ENCODE data around the gene UXS1. TPM values are rescaled to one million over a fixed set of nuclear protein-coding genes. Genes with fewer than 3 reads are reported as not detected.
A peak's percentile ranks its signal among the peaks of the same experiment; 100 is the strongest.

The UXS1 gene
- total RNA-seq, 1 donor = 40.1 TPM

DNA sequence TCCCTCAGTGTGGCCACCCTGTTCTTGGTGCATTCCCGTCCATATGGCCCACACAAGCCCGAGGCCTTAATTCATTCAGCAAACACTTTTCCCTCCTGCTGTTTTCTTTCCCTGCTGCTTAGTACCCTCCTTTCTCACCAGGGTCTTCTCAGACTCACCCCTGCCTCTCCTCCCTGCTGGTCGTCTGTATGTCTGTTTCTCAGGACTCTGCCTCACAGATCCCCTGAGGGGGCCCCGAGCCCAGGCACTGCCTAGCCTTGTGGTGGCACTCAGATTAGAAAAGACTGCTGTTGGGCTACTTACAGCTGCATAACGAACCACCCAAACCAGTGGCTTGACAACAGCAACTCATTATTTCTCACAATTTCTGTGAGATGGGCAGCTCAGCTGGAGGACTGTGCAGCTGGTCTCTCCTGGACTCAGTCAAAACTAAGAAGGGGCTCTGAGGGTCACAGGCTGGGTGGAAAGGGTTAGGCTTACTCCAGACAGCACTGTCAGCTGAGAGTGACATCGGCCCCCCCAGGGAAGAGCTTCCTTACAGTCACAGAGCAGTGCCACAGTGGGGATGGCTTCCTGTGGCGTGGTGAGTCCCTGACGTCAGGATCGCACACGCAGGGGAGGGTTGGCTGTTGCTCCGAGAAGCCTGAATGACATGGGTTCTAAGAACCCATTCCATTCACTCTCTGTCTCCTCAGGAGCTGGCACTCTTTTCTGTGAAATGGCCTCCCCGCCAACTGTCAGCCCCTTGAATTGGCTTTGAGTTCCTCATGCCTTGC is 139.0 kb downstream of the UXS1 start:
- DNase-seq (ENCODE audit: low read depth in 2 of 3, low spot score in 2 of 3) = no peak

DNA sequence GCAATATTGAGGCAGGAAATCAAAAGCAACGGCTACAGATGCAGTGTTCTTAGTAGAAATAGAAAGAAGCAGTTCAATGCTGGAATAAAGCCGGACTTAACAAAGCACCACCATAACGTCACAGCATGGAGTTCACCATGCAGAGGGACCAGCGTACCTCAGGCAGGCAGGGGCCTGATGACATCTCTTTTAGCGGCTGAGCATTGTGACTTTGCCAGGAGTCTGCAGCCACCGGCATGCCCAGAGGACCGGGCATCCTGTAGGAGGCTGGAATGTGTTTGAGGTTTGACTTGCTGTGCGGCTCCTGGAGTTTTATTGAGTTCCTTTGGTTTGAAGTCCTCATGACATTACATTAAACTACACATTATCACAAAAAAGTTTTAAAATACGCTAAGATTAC is 139.8 kb downstream of the UXS1 start:
- no peak for DNase-seq (ENCODE audit: low read depth in 2 of 3, low spot score in 2 of 3)

DNA sequence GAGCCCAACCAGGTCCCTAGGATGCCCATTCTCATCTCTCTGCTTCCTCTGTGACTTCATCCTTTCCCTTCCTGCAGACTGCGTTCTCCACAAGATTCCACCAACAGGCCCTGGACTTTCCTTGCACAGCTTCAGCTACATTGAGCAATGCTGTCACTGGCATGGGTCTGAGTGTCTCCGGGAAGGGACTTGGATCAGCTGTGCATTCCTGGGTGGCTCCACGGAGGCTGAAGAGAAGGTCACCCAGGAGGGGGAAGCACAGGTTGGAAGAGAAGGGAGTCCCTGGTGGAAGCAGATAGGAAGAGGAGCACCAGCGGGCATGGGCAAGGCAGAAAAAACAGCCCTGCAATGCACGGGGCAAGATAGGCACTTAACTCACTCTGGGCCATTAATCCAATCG is 140.5 kb downstream of the UXS1 start:
- no peak for DNase-seq (ENCODE audit: low read depth in 2 of 3, low spot score in 2 of 3)

DNA sequence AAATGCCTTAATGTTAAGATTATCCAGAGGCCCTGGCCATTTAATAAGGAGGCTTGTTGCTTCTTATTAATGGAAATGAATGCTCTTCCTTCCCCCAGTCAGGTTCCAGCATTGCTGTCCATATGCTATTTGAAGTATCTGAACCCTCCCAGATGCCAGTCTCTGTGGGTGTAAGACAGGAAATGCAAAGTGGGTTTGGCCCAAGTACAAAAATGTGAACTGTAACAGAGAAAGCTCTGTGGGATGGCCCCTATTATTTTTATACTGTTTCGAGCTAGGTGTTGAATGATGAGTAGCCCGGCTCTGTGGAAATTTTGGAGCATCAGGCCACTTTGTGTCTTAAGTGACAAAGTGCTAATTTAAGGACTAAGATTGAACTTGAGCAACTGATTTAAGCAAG is 141.0 kb downstream of the UXS1 start:
- peak in 1 of 3 donors; percentile 67 for DNase-seq (ENCODE audit: low read depth in 2 of 3, low spot score in 2 of 3)

DNA sequence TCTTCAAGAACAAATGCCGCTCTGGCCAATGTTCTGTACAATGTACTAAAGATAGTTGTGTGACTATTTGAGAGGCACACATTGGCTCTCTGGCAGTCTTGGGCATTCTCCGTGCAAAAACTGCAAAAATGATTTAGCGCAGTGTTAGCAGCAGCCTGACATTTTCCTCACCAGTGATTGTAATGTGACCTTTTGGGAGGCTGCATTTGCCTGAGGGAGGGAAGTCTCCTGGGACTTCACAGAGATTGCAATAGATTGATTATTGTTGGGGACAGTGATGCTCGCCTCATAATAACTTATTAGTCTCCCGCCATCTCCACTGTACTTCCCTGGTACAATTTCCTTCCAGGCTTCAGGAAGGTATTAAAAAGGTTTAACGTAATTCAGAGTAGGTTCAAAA is 149.2 kb downstream of the UXS1 start:
- DNase-seq (ENCODE audit: low read depth in 2 of 3, low spot score in 2 of 3) = no peak

DNA sequence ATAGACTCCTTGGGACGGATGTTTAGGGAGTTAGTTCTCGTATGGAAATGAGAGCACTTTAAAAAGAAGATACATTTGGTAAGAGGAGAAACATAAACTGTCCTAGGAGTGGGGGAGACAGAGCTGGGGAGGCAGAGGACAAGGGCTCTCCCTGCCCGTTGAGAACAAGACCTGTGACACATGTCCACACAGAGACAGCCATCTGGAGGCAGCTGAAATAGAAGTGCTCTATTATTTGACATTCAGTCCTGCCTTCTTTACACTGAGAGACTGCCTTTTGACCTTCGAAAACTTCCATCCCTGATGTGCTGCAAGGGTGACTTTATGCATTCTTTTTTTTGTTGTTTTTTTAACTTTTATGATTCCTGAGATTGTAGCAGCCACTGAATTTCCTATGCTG is 150.1 kb downstream of the UXS1 start:
- no peak for DNase-seq (ENCODE audit: low read depth in 2 of 3, low spot score in 2 of 3)

Data from hematopoietic multipotent progenitor cell (in vitro differentiated cells).